HepG2 (cell line): ENCODE results near the gene BTBD7. TPM values are rescaled to one million over a fixed set of nuclear protein-coding genes. Genes with fewer than 3 reads are reported as not detected.

Experiments
- ARID5B ChIP-seq: IDR thresholded peaks from 2 replicates; pipeline ENCODE4 v1.4.0; 2020; ENCODE audit warnings: mild to moderate bottlenecking, missing genetic modification reagents
- EP300 ChIP-seq, 3 experiments: sonication (generic) in 1 of 3; formaldehyde crosslinking in 1 of 3; IDR thresholded peaks; 2 replicates each; pipeline versions ENCODE4 v1.5.1 to v1.6.1; 2011 to 2020; ENCODE audit warnings: low read depth in 2 of 3, low read length in 2 of 3, borderline replicate concordance in 1 of 3, improper control_type of control experiment in 1 of 3, mild to moderate bottlenecking in 1 of 3, missing genetic modification reagents in 1 of 3, moderate library complexity in 1 of 3
- GFI1 ChIP-seq: sonication (generic); formaldehyde crosslinking; IDR thresholded peaks from 2 replicates; pipeline ENCODE4 v1.5.0; 2020; ENCODE audit warnings: missing genetic modification reagents, mild to moderate bottlenecking, borderline replicate concordance
- JARID2 ChIP-seq: sonication (generic); formaldehyde crosslinking; IDR thresholded peaks from 2 replicates; pipeline ENCODE4 v1.8.1; 2023; ENCODE audit warnings: missing genetic modification reagents, inconsistent platforms; ENCODE audit not compliant: insufficient replicate concordance
- KDM2A ChIP-seq: sonication (generic); formaldehyde crosslinking; IDR thresholded peaks from 2 replicates; pipeline ENCODE4 v1.4.0; 2020; ENCODE audit warnings: low read depth, missing genetic modification reagents, borderline replicate concordance
- KDM3A ChIP-seq: IDR thresholded peaks from 2 replicates; pipeline ENCODE4 v1.6.1; 2018; ENCODE audit warnings: low read depth, missing compliant biosample characterization
- MTERF4 ChIP-seq: sonication (generic); formaldehyde crosslinking; IDR thresholded peaks from 2 replicates; pipeline ENCODE4 v1.8.0; 2023; ENCODE audit warnings: mild to moderate bottlenecking, missing genetic modification reagents
- PAX8 ChIP-seq: sonication (generic); formaldehyde crosslinking; IDR thresholded peaks from 2 replicates; pipeline ENCODE4 v1.8.0; 2022; ENCODE audit warnings: mild to moderate bottlenecking, missing genetic modification reagents, borderline replicate concordance
- SNAI1 ChIP-seq: sonication (generic); formaldehyde crosslinking; IDR thresholded peaks from 2 replicates; pipeline ENCODE4 v1.5.0; 2020; ENCODE audit warnings: mild to moderate bottlenecking, missing genetic modification reagents, borderline replicate concordance
- SOX5 ChIP-seq: IDR thresholded peaks from 2 replicates; pipeline ENCODE4 v1.6.1; 2016; ENCODE audit warnings: borderline replicate concordance
- SP5 ChIP-seq: IDR thresholded peaks from 2 replicates; pipeline ENCODE4 v1.6.1; 2016; ENCODE audit warnings: low read depth, borderline replicate concordance
- TBP ChIP-seq: sonication (generic); formaldehyde crosslinking; IDR thresholded peaks from 2 replicates; pipeline ENCODE4 v1.5.0; 2020; ENCODE audit warnings: missing genetic modification reagents
- ZNF557 ChIP-seq: sonication (generic); formaldehyde crosslinking; IDR thresholded peaks from 2 replicates; pipeline ENCODE4 v1.4.0; 2020; ENCODE audit warnings: missing genetic modification reagents
- ZNF562 ChIP-seq: sonication (generic); formaldehyde crosslinking; IDR thresholded peaks from 2 replicates; pipeline ENCODE4 v1.8.0; 2022; ENCODE audit warnings: missing genetic modification reagents, borderline replicate concordance
- ZNF597 ChIP-seq: sonication (generic); formaldehyde crosslinking; IDR thresholded peaks from 2 replicates; pipeline ENCODE4 v1.5.0; 2020; ENCODE audit warnings: missing genetic modification reagents
- ZNF839 ChIP-seq: sonication (generic); formaldehyde crosslinking; IDR thresholded peaks from 2 replicates; pipeline ENCODE4 v1.4.0; 2020; ENCODE audit warnings: missing genetic modification reagents, mild to moderate bottlenecking, borderline replicate concordance
- polyA plus RNA-seq, 8 experiments: library from polyadenylated mRNA; depleted of rRNA in 3 of 8; stranded (reverse) in 7 of 8; unstranded in 1 of 8; fragments of >200 nt; fragmentation: Illumina TruSeq in 4 of 8; extraction: Trizol in 4 of 8; gene quantifications; 2 replicates each; pipeline versions ENCODE4 v1.2.1 to v1.2.3, GENCODE V29; 2011 to 2016; ENCODE audit warnings: low read depth in 4 of 8, missing spikeins in 1 of 8, mixed read lengths in 1 of 8; ENCODE audit not compliant: insufficient read depth in 1 of 8
- total RNA-seq, 5 experiments: library from RNA; depleted of rRNA; stranded (reverse); fragments of >200 nt; fragmentation: Illumina TruSeq; extraction: Trizol; gene quantifications; 2 replicates each; pipeline ENCODE4 v1.2.3, GENCODE V29; 2016; ENCODE audit warnings: low read depth in 1 of 5
- TF ChIP-seq, protein P1 (sequence below): sonication (generic); formaldehyde crosslinking; IDR thresholded peaks from 2 replicates; pipeline ENCODE4 v1.4.0; 2020; ENCODE audit warnings: missing genetic modification reagents, borderline replicate concordance
- TF ChIP-seq, protein P2 (sequence below): sonication (generic); formaldehyde crosslinking; IDR thresholded peaks from 2 replicates; pipeline ENCODE4 v1.9.0; 2021; ENCODE audit warnings: missing genetic modification reagents, mild to moderate bottlenecking, borderline replicate concordance

The BTBD7 gene
- total and polyA plus RNA-seq, 2 of the 13 experiments (the other 11 are each of a cell fraction or from before 2014, with no cell fraction given): 11.6 to 15.2 TPM

DNA sequence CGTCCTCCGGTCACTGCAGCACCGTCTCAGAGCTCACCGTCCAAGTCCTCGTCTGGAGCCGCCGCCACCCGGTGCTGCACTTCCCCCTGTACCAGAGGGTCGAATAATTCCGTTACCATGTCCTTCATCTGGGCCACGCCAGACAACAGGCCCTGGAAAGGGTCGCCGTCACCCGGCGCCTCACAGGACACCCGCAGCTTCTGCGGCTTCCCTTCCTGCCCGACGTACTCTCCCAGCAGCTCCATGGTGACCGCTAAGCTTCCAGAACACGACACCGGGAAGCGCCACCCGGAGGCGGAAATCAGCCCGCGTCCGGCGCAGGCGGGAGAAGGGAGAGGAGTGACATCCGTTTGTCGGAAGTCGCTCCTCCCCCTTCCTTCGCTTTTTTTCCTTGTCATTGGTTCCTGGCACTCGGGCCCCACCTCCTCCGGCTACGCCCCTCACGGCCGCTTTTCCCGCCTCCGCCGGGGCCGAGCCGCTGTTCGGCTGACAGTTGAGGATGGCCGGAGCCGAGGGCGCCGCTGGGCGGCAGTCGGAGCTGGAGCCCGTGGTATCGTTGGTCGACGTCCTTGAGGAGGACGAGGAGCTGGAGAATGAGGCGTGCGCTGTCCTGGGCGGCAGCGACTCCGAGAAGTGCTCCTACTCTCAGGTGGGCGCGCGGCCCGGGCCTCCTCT lies 125.9 kb downstream of the BTBD7 start, which contains the start of the genes GON7 and UBR7 (continued):
- TF ChIP-seq ARID5B (CRISPR knock-in tag) (peak; percentile 51; the same call in 1 of the 2 replicates), MTERF4 (no peak), ZNF562 (CRISPR knock-in tag) (no peak), ZNF839 (peak; percentile 75; the same call in 1 of the 2 replicates), KDM3A (CRISPR knock-in tag) (peak; percentile 27; the same call in 1 of the 2 replicates), SOX5 (CRISPR knock-in tag) (peak; percentile 31), TBP (CRISPR knock-in tag) (no peak), EP300 (IDR thresholded peaks at IDR 0.05; ENCODE audit: low read depth in 2 of 2, low read length in 2 of 2) (0 out of 4 replicates have a peak, but pooled peaks of 1 of the 2 experiments have one; percentile 17), EP300 (CRISPR knock-in tag; IDR thresholded peaks at IDR 0.05; ENCODE audit: borderline replicate concordance) (no peak), SP5 (peak; percentile 66), KDM2A (peak; percentile 93), SNAI1 (CRISPR knock-in tag) (peak; percentile 78; the same call in 1 of the 2 replicates), PAX8 (CRISPR knock-in tag) (no peak), ZNF557 (CRISPR knock-in tag) (no peak), JARID2 (CRISPR knock-in tag) (peak; percentile 65), GFI1 (CRISPR knock-in tag) (no peak; the same call in 1 of the 2 replicates), ZNF597 (no peak)
- TF ChIP-seq, protein P1, sequence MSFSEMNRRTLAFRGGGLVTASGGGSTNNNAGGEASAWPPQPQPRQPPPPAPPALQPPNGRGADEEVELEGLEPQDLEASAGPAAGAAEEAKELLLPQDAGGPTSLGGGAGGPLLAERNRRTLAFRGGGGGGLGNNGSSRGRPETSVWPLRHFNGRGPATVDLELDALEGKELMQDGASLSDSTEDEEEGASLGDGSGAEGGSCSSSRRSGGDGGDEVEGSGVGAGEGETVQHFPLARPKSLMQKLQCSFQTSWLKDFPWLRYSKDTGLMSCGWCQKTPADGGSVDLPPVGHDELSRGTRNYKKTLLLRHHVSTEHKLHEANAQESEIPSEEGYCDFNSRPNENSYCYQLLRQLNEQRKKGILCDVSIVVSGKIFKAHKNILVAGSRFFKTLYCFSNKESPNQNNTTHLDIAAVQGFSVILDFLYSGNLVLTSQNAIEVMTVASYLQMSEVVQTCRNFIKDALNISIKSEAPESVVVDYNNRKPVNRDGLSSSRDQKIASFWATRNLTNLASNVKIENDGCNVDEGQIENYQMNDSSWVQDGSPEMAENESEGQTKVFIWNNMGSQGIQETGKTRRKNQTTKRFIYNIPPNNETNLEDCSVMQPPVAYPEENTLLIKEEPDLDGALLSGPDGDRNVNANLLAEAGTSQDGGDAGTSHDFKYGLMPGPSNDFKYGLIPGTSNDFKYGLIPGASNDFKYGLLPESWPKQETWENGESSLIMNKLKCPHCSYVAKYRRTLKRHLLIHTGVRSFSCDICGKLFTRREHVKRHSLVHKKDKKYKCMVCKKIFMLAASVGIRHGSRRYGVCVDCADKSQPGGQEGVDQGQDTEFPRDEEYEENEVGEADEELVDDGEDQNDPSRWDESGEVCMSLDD (CRISPR knock-in tag): 0 out of 2 replicates have a peak, but pooled peaks have one; percentile 28
- TF ChIP-seq, protein P2, sequence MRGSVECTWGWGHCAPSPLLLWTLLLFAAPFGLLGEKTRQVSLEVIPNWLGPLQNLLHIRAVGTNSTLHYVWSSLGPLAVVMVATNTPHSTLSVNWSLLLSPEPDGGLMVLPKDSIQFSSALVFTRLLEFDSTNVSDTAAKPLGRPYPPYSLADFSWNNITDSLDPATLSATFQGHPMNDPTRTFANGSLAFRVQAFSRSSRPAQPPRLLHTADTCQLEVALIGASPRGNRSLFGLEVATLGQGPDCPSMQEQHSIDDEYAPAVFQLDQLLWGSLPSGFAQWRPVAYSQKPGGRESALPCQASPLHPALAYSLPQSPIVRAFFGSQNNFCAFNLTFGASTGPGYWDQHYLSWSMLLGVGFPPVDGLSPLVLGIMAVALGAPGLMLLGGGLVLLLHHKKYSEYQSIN (CRISPR knock-in tag): no peak
